SK-N-SH (cell line): ENCODE results near the gene ZFX. TPM values are rescaled to one million over a fixed set of nuclear protein-coding genes. Genes with fewer than 3 reads are reported as not detected.
A peak's percentile ranks its signal among the peaks of the same experiment; 100 is the strongest.

Source experiments
- CTCF ChIA-PET: fragments of 300-600, 350-600 bp; formaldehyde crosslinking; extraction: SDS; loops from one replicate; lab custom pipeline; 2021; lab: Yijun Ruan, JAX
- POLR2A ChIA-PET: fragments of 350-600 bp; sonication (Branson Sonifier 250); formaldehyde crosslinking; extraction: SDS; loops from one replicate; lab custom pipeline; 2020; ENCODE audit warnings: antibody characterized with exemption, inconsistent platforms; lab: Yijun Ruan, JAX
- DNase-seq: peaks from one replicate; pipeline ENCODE4 v3.0.0; 2012
- H2AFZ ChIP-seq: fragments of 200-600 bp; sonication (generic); 2 replicates; pipeline ENCODE4 v1.8.1; 2016; ENCODE audit warnings: antibody characterized with exemption, mild to moderate bottlenecking, low read depth
- H3F3A ChIP-seq: fragments of 200-600 bp; sonication (generic); replicated peaks from 2 replicates; pipeline ENCODE3; 2016; ENCODE audit warnings: antibody characterized with exemption, mild to moderate bottlenecking; ENCODE audit not compliant: insufficient read depth
- H3K27ac ChIP-seq, 2 experiments: fragments of 200-500 bp in 1 of 2; fragments of 200-600 bp in 1 of 2; sonication (Bioruptor generic) in 1 of 2; sonication (generic), shearing (Covaris generic) in 1 of 2; 2 replicates each; pipeline versions ENCODE4 v1.5.1 to v1.6.1; 2014 to 2016; ENCODE audit warnings: low read depth in 2 of 2, inconsistent platforms in 1 of 2, low read length in 1 of 2, mild to moderate bottlenecking in 1 of 2, mixed read lengths in 1 of 2
- H3K27me3 ChIP-seq: fragments of 200-600 bp; sonication (generic), shearing (Covaris generic); 2 replicates; pipeline ENCODE4 v1.6.1; 2016; ENCODE audit warnings: mixed run types; ENCODE audit not compliant: insufficient read depth
- H3K36me3 ChIP-seq, 2 experiments: fragments of 200-500 bp in 1 of 2; fragments of 200-600 bp in 1 of 2; sonication (Bioruptor generic) in 1 of 2; sonication (generic) in 1 of 2; replicated peaks in 1 of 2; 2 replicates each; pipeline versions ENCODE3 to v1.5.1; 2014 to 2016; ENCODE audit warnings: low read length in 1 of 2, mild to moderate bottlenecking in 1 of 2; ENCODE audit not compliant: insufficient read depth in 2 of 2, control insufficient read depth in 1 of 2
- H3K4me1 ChIP-seq, 2 experiments: fragments of 200-500 bp in 1 of 2; fragments of 200-600 bp in 1 of 2; sonication (Bioruptor generic) in 1 of 2; sonication (generic), shearing (Covaris generic) in 1 of 2; 2 replicates each; pipeline versions ENCODE4 v1.5.1 to v1.6.1; 2014 to 2016; ENCODE audit warnings: low read depth in 1 of 2, low read length in 1 of 2, mixed run types in 1 of 2; ENCODE audit not compliant: insufficient read depth in 2 of 2, control insufficient read depth in 1 of 2
- H3K4me2 ChIP-seq: fragments of 200-600 bp; sonication (generic), shearing (Covaris generic); 2 replicates; pipeline ENCODE4 v1.6.1; 2017; ENCODE audit warnings: mixed run types
- H3K4me3 ChIP-seq, 2 experiments: fragments of 200-500 bp in 1 of 2; fragments of 200-600 bp in 1 of 2; sonication (Bioruptor generic) in 1 of 2; sonication (generic), shearing (Covaris generic) in 1 of 2; 2 replicates each; pipeline versions ENCODE4 v1.5.1 to v1.8.1; 2014 to 2016; ENCODE audit warnings: low read depth in 2 of 2, inconsistent platforms in 1 of 2, low read length in 1 of 2, mild to moderate bottlenecking in 1 of 2, mixed read lengths in 1 of 2, moderate library complexity in 1 of 2
- H3K79me2 ChIP-seq: fragments of 200-600 bp; sonication (generic); 2 replicates; pipeline ENCODE4 v1.8.1; 2017; ENCODE audit warnings: mild to moderate bottlenecking; ENCODE audit not compliant: insufficient read depth
- H3K9ac ChIP-seq: fragments of 200-600 bp; sonication (generic); 2 replicates; pipeline ENCODE4 v1.6.1; 2017; ENCODE audit warnings: mixed run types
- H3K9me2 ChIP-seq: fragments of 200-600 bp; sonication (generic); 2 replicates; pipeline ENCODE4 v1.6.1; 2017; ENCODE audit warnings: mixed run types
- H3K9me3 ChIP-seq: fragments of 200-600 bp; sonication (generic); 2 replicates; pipeline ENCODE4 v1.6.1; 2017; ENCODE audit warnings: mixed run types, mild to moderate bottlenecking, moderate library complexity
- H4K20me1 ChIP-seq: fragments of 200-600 bp; sonication (generic); 2 replicates; pipeline ENCODE4 v1.6.1; 2017; ENCODE audit warnings: mild to moderate bottlenecking, mixed run types; ENCODE audit not compliant: insufficient read depth
- ELF1 ChIP-seq: IDR thresholded peaks from 2 replicates; pipeline ENCODE4 v1.4.0; 2012
- EP300 ChIP-seq, 2 experiments: IDR thresholded peaks; 2 replicates each; pipeline versions ENCODE4 v1.4.0 to v1.6.1; 2012; ENCODE audit warnings: borderline replicate concordance in 1 of 2, low read depth in 1 of 2, low read length in 1 of 2
- FOSL2 ChIP-seq: IDR thresholded peaks from 2 replicates; pipeline ENCODE4 v1.4.0; 2012; ENCODE audit warnings: low read depth, mild to moderate bottlenecking, moderate library complexity, borderline replicate concordance
- FOXJ3 ChIP-seq: sonication (generic); formaldehyde crosslinking; IDR thresholded peaks from 2 replicates; pipeline ENCODE4 v1.5.1; 2020; ENCODE audit warnings: mild to moderate bottlenecking, missing genetic modification reagents
- GABPA ChIP-seq: IDR thresholded peaks from 2 replicates; pipeline ENCODE4 v1.4.0; 2012; ENCODE audit warnings: low read depth, mild to moderate bottlenecking
- GATA2 ChIP-seq: sonication (generic); formaldehyde crosslinking; IDR thresholded peaks from 2 replicates; pipeline ENCODE4 v1.5.0; 2020; ENCODE audit warnings: mild to moderate bottlenecking, missing genetic modification reagents
- JUND ChIP-seq: IDR thresholded peaks from 2 replicates; pipeline ENCODE4 v1.4.0; 2012
- MEF2A ChIP-seq: IDR thresholded peaks from 2 replicates; pipeline ENCODE4 v1.4.0; 2012; ENCODE audit warnings: low read depth, borderline replicate concordance
- MXI1 ChIP-seq: IDR thresholded peaks from 2 replicates; pipeline ENCODE4 v1.6.1; 2012; ENCODE audit warnings: mild to moderate bottlenecking, low read depth, low read length, improper control_type of control experiment
- NRF1 ChIP-seq: IDR thresholded peaks from 2 replicates; pipeline ENCODE4 v1.6.1; 2012; ENCODE audit warnings: low read depth, mild to moderate bottlenecking, low read length
- POLR2AphosphoS5 ChIP-seq: IDR thresholded peaks from 2 replicates; pipeline ENCODE4 v1.6.1; 2012; ENCODE audit warnings: low read depth, low read length
- RCOR1 ChIP-seq: fragments of 150-350 bp; IDR thresholded peaks from 2 replicates; pipeline ENCODE4 v1.6.1; 2017; ENCODE audit warnings: antibody characterized with exemption, low read length
- RXRA ChIP-seq: IDR thresholded peaks from 2 replicates; pipeline ENCODE4 v1.4.0; 2012; ENCODE audit warnings: low read depth, mild to moderate bottlenecking, borderline replicate concordance
- SIN3A ChIP-seq: IDR thresholded peaks from 2 replicates; pipeline ENCODE4 v1.6.1; 2012; ENCODE audit warnings: low read depth, mild to moderate bottlenecking, low read length, moderate library complexity, borderline replicate concordance
- TAF1 ChIP-seq: IDR thresholded peaks from 2 replicates; pipeline ENCODE4 v1.6.1; 2012; ENCODE audit warnings: low read depth, mild to moderate bottlenecking, low read length, moderate library complexity, borderline replicate concordance
- TCF12 ChIP-seq: IDR thresholded peaks from 2 replicates; pipeline ENCODE4 v1.4.0; 2012
- YY1 ChIP-seq: IDR thresholded peaks from 2 replicates; pipeline ENCODE4 v1.4.0; 2012; ENCODE audit warnings: low read depth, mild to moderate bottlenecking
- WGBS: methylation state at CpG from one replicate; pipeline ENCODE4 v1.1.6; 2017; ENCODE audit warnings: low lambda C conversion rate; 5-methylcytosine and 5-hydroxymethylcytosine counted together
- polyA plus RNA-seq, 3 experiments: library from polyadenylated mRNA; depleted of rRNA; stranded (reverse); fragments of >200 nt; gene quantifications; 2 replicates each; pipeline ENCODE4 v1.2.3, GENCODE V29; 2012
- TF ChIP-seq, protein P1 (sequence below): fragments of 150-350 bp; IDR thresholded peaks from 2 replicates; pipeline ENCODE4 v1.6.1; 2017; ENCODE audit warnings: antibody characterized with exemption, low read length, low read depth, borderline replicate concordance
- TF ChIP-seq, protein P2 (sequence below): fragments of 150-350 bp; IDR thresholded peaks from 2 replicates; pipeline ENCODE4 v1.6.1; 2016; ENCODE audit warnings: mild to moderate bottlenecking, low read depth, low read length
- TF ChIP-seq, protein P3 (sequence below): IDR thresholded peaks from 2 replicates; pipeline ENCODE4 v1.4.0; 2012; ENCODE audit warnings: low read depth, borderline replicate concordance
- TF ChIP-seq, protein P4 (sequence below): IDR thresholded peaks from 2 replicates; pipeline ENCODE4 v1.6.1; 2012; ENCODE audit warnings: mild to moderate bottlenecking, low read depth, low read length, moderate library complexity
- TF ChIP-seq, protein P5 (sequence below): fragments of 200-600 bp; sonication (generic); IDR thresholded peaks from 2 replicates; pipeline ENCODE4 v1.6.1; 2017; ENCODE audit warnings: antibody characterized with exemption, mild to moderate bottlenecking, moderate library complexity
- TF ChIP-seq, protein P6 (sequence below): IDR thresholded peaks from 2 replicates; pipeline ENCODE4 v1.4.0; 2012; ENCODE audit warnings: low read depth, borderline replicate concordance

Gene ZFX
- polyA plus RNA-seq, 1 of the 3 experiments (the other 2 are of a cell fraction): 9.0 TPM

DNA sequence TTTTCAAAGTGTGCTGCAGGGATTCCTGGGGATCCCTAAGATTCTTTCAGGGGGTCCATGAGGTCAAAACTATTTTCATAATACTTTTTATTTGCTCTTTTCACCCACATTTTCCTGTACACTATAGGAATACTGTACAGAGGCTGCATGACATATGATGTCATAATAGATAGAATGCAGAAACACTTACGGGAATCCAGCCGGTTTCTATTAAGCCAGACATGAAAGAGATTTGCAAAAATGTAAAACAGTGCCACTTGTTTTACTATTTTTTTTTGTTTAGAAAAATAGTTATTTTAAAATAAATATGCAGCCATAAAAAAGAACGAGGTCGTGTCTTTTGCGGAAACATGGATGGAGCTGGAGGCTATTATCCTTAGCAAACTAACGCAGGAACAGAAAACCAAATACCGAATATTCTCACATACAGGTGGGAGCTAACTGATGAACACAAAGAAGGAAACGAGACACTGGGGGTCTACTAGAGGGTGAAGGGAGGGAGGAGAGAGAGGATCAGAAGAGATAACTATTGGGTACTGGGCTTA lies 5.0 kb downstream of the ZFX start:
- H3K27me3 ChIP-seq: no peaks in the 10 kb centered on the region
- H3K4me3 ChIP-seq: peak overlapping the region; percentile 13 to 22; a peak in 1 of 4 replicates
- CTCF ChIA-PET: interaction anchor here (0.9 kb wide), 1 partner anchor 11 kb away, joined by 4 read pairs; no protein-coding TSS in a partner anchor
- H3K9me2 ChIP-seq: no peaks in the 10 kb centered on the region
- peak overlapping the region; percentile 53 to 97 for H3K27ac ChIP-seq
- peak overlapping the region; percentile 33; the same call in 1 of the 2 replicates for H3K9ac ChIP-seq
- WGBS: 23% methylated on average over 8 of the region's 8 CpGs
- no peaks in the 10 kb centered on the region for H3K9me3 ChIP-seq
- peaks cover 92% of the 10 kb centered on the region for H3K79me2 ChIP-seq
- H2AFZ ChIP-seq: no peak overlapping the region
- peaks cover 92% of the 10 kb centered on the region for H4K20me1 ChIP-seq
- H3K4me1 ChIP-seq: peaks cover 27 to 40% of the 10 kb centered on the region in 2 experiments; a peak in 3 of 4 replicates
- POLR2A ChIA-PET: no interaction called here
- H3K4me2 ChIP-seq: peak overlapping the region; percentile 35
- H3K36me3 ChIP-seq: peaks cover 2 to 21% of the 10 kb centered on the region in 2 experiments
- H3F3A ChIP-seq: peaks cover 21% of the 10 kb centered on the region
- peak; percentile 33 for DNase-seq
- TF ChIP-seq, protein P1, sequence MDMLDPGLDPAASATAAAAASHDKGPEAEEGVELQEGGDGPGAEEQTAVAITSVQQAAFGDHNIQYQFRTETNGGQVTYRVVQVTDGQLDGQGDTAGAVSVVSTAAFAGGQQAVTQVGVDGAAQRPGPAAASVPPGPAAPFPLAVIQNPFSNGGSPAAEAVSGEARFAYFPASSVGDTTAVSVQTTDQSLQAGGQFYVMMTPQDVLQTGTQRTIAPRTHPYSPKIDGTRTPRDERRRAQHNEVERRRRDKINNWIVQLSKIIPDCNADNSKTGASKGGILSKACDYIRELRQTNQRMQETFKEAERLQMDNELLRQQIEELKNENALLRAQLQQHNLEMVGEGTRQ: no peak
- TF ChIP-seq RXRA (no peak), SIN3A (no peak), NRF1 (no peak), GABPA (no peak), FOSL2 (no peak), MXI1 (no peak), EP300 (IDR thresholded peaks at IDR 0.05; ENCODE audit: borderline replicate concordance in 1 of 2, low read depth in 1 of 2, low read length in 1 of 2) (peak in 1 of 2 experiments; percentile 73; a peak in 1 of 4 replicates), GATA2 (CRISPR knock-in tag) (no peak), YY1 (no peak), POLR2AphosphoS5 (peak; percentile 57; the same call in 1 of the 2 replicates), RCOR1 (peak; percentile 69; the same call in 1 of the 2 replicates), JUND (0 out of 2 replicates have a peak, but pooled peaks have one; percentile 13), MEF2A (no peak), TCF12 (peak; percentile 87), FOXJ3 (CRISPR knock-in tag) (no peak), TAF1 (no peak), ELF1 (no peak)
- TF ChIP-seq, protein P2, sequence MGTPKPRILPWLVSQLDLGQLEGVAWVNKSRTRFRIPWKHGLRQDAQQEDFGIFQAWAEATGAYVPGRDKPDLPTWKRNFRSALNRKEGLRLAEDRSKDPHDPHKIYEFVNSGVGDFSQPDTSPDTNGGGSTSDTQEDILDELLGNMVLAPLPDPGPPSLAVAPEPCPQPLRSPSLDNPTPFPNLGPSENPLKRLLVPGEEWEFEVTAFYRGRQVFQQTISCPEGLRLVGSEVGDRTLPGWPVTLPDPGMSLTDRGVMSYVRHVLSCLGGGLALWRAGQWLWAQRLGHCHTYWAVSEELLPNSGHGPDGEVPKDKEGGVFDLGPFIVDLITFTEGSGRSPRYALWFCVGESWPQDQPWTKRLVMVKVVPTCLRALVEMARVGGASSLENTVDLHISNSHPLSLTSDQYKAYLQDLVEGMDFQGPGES: no peak
- TF ChIP-seq, protein P3, sequence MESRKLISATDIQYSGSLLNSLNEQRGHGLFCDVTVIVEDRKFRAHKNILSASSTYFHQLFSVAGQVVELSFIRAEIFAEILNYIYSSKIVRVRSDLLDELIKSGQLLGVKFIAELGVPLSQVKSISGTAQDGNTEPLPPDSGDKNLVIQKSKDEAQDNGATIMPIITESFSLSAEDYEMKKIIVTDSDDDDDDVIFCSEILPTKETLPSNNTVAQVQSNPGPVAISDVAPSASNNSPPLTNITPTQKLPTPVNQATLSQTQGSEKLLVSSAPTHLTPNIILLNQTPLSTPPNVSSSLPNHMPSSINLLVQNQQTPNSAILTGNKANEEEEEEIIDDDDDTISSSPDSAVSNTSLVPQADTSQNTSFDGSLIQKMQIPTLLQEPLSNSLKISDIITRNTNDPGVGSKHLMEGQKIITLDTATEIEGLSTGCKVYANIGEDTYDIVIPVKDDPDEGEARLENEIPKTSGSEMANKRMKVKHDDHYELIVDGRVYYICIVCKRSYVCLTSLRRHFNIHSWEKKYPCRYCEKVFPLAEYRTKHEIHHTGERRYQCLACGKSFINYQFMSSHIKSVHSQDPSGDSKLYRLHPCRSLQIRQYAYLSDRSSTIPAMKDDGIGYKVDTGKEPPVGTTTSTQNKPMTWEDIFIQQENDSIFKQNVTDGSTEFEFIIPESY: no peak
- TF ChIP-seq, protein P4, sequence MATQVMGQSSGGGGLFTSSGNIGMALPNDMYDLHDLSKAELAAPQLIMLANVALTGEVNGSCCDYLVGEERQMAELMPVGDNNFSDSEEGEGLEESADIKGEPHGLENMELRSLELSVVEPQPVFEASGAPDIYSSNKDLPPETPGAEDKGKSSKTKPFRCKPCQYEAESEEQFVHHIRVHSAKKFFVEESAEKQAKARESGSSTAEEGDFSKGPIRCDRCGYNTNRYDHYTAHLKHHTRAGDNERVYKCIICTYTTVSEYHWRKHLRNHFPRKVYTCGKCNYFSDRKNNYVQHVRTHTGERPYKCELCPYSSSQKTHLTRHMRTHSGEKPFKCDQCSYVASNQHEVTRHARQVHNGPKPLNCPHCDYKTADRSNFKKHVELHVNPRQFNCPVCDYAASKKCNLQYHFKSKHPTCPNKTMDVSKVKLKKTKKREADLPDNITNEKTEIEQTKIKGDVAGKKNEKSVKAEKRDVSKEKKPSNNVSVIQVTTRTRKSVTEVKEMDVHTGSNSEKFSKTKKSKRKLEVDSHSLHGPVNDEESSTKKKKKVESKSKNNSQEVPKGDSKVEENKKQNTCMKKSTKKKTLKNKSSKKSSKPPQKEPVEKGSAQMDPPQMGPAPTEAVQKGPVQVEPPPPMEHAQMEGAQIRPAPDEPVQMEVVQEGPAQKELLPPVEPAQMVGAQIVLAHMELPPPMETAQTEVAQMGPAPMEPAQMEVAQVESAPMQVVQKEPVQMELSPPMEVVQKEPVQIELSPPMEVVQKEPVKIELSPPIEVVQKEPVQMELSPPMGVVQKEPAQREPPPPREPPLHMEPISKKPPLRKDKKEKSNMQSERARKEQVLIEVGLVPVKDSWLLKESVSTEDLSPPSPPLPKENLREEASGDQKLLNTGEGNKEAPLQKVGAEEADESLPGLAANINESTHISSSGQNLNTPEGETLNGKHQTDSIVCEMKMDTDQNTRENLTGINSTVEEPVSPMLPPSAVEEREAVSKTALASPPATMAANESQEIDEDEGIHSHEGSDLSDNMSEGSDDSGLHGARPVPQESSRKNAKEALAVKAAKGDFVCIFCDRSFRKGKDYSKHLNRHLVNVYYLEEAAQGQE: no peak
- TF ChIP-seq, protein P5, sequence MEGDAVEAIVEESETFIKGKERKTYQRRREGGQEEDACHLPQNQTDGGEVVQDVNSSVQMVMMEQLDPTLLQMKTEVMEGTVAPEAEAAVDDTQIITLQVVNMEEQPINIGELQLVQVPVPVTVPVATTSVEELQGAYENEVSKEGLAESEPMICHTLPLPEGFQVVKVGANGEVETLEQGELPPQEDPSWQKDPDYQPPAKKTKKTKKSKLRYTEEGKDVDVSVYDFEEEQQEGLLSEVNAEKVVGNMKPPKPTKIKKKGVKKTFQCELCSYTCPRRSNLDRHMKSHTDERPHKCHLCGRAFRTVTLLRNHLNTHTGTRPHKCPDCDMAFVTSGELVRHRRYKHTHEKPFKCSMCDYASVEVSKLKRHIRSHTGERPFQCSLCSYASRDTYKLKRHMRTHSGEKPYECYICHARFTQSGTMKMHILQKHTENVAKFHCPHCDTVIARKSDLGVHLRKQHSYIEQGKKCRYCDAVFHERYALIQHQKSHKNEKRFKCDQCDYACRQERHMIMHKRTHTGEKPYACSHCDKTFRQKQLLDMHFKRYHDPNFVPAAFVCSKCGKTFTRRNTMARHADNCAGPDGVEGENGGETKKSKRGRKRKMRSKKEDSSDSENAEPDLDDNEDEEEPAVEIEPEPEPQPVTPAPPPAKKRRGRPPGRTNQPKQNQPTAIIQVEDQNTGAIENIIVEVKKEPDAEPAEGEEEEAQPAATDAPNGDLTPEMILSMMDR: no peak
- TF ChIP-seq, protein P6, sequence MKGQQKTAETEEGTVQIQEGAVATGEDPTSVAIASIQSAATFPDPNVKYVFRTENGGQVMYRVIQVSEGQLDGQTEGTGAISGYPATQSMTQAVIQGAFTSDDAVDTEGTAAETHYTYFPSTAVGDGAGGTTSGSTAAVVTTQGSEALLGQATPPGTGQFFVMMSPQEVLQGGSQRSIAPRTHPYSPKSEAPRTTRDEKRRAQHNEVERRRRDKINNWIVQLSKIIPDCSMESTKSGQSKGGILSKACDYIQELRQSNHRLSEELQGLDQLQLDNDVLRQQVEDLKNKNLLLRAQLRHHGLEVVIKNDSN: no peak
